Measurements from ENCODE around the gene NUP210L. TPM values are rescaled to one million over a fixed set of nuclear protein-coding genes. Genes with fewer than 3 reads are reported as not detected.

Gene NUP210L
- total RNA-seq, 2 donors from 2014 or later, result 0.14 to 0.41 TPM

DNA sequence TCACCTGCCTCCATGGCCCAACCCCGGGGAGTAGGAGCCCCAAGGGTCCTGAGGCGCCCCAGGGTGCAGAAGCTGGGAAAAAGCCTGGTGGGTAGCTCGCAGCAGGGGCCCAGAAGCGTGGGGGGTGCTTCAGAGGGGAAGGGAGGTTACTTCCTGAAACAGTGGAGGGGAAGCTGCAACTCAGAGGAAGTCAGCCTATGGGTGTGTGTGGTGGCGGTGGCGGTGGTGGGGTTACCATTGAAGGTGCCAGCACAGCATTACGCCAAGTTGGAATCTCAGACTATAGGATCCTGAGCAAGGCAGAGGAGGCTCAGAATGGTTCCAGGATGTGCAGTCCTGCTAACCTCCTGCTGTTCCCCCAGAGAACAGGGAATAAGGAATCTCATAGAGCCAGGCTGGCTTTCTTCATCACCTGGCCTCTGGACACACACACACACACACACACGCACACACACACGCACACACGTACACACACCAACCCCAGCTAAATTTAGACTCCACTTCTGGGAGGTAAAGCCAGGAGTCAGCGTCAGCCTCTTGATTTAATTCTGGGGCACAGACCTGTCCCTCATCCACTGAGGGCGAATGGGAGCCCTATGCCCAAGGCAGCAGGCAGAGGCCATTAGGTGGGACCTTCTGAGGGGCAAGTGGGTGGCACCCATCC lies 209.6 kb downstream of the NUP210L start:
- H3K4me1 ChIP-seq (ENCODE audit: control insufficient read depth in 1 of 2, low read depth in 2 of 2), result peaks cover 14 to 24% of the 10 kb centered on the region in 2 donors
- DNase-seq (ENCODE audit: low spot score), result no peak
- ATAC-seq (ENCODE audit: insufficient number of reproducible peaks, low FRiP score, low read depth), result peak; percentile 34
- H3K4me3 ChIP-seq, result peak overlapping the region; percentile 94
- peak overlapping the region; percentile 93 to 95 for H3K27ac ChIP-seq
- H3K9me3 ChIP-seq, result no peaks in the 10 kb centered on the region
- H3K36me3 ChIP-seq, result peaks cover 41% of the 10 kb centered on the region
- no peak for TF ChIP-seq CTCF (IDR thresholded peaks at IDR 0.05)
- H3K27me3 ChIP-seq (replicated peaks; ENCODE audit: insufficient read depth), result no peaks in the 10 kb centered on the region

DNA sequence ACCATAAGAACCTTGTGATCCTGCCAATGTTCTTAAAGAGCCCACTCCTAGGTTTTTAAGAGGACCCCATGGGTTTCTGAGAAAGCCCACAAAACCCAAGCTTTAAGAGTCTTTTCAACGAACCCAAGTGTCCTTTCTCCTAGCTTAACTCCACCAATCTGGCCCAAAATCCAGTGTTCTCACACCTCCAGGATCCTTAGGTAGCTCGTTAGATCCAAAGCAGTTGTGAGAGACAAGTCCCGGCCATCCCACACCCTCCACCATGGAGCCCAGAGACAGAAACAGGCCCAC lies 210.1 kb downstream of the NUP210L start:
- Histone ChIP-seq H3K27me3 (replicated peaks; ENCODE audit: insufficient read depth) (no peaks in the 10 kb centered on the region), H3K4me1 (ENCODE audit: control insufficient read depth in 1 of 2, low read depth in 2 of 2) (peaks cover 14 to 24% of the 10 kb centered on the region in 2 donors), H3K4me3 (peak overlapping the region; percentile 94), H3K36me3 (peaks cover 39% of the 10 kb centered on the region), H3K27ac (peak overlapping the region; percentile 93 to 95), H3K9me3 (no peaks in the 10 kb centered on the region)
- DNase-seq (ENCODE audit: low spot score), result no peak
- TF ChIP-seq CTCF (IDR thresholded peaks at IDR 0.05), result no peak
- ATAC-seq (ENCODE audit: insufficient number of reproducible peaks, low FRiP score, low read depth), result no peak

- Histone ChIP-seq H3K36me3 (peaks cover 41% of the 10 kb centered on the region), H3K27me3 (replicated peaks; ENCODE audit: insufficient read depth) (no peaks in the 10 kb centered on the region), H3K4me1 (ENCODE audit: control insufficient read depth in 1 of 2, low read depth in 2 of 2) (peaks cover 14 to 24% of the 10 kb centered on the region in 2 donors), H3K27ac (peak overlapping the region; percentile 93 to 95), H3K4me3 (peak overlapping the region; percentile 94), H3K9me3 (no peaks in the 10 kb centered on the region)
- ATAC-seq (ENCODE audit: insufficient number of reproducible peaks, low FRiP score, low read depth), result no peak
- TF ChIP-seq CTCF (IDR thresholded peaks at IDR 0.05), result no peak
- no peak for DNase-seq (ENCODE audit: low spot score)
Observed at GRCh38 chr1:153944005-153944826, 210.7 kb downstream of the NUP210L start.

DNA sequence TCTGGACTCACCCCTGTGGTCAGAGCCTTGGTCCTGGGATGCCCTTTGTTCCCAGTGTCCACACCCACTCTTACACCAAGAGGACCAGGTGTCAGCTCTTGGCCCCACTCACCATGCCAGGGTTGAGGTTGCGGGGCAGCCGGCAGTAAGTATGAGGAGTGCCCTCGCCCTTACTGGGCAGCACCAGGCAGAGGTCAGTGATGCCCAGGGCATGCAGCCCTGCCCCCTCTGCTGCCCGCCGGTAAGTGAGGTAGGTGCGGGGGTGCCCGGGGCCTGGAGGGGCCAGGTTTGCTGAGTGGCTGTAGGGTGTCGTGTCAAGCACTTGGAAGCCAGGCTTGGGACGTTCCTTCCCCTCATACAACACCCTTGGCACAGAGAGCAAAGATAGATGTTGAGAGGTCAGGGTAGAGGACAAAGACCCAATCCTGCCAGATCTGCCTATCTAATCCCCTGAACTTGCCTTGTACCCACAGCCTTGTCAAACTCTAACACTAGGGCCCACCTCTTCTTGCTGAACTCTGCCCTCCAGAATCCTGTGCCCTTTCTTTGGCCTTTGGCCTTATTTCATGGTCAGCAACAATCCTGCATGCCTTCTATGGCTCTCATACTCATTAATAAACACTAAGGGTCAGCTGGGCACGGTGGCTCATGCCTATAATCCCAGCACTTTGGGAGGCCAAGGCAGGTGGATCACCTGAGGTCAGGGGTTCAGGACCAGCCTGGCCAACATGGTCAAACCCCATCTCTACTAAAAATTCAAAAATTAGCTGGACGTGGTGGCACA lies 211.9 kb downstream of the NUP210L start:
- Histone ChIP-seq H3K9me3 (no peaks in the 10 kb centered on the region), H3K36me3 (peaks cover 28% of the 10 kb centered on the region), H3K4me1 (ENCODE audit: control insufficient read depth in 1 of 2, low read depth in 2 of 2) (peaks cover 14 to 24% of the 10 kb centered on the region in 2 donors), H3K27me3 (replicated peaks; ENCODE audit: insufficient read depth) (no peaks in the 10 kb centered on the region), H3K4me3 (no peak overlapping the region), H3K27ac (no peak overlapping the region)
- ATAC-seq (ENCODE audit: insufficient number of reproducible peaks, low FRiP score, low read depth) (no peak), DNase-seq (ENCODE audit: low spot score) (no peak)
- no peak for TF ChIP-seq CTCF (IDR thresholded peaks at IDR 0.05)

Other genes starting within 250 kb of the NUP210L start
- 10 to 100 TPM; 22.7 to 31.5 TPM for gene GATAD2B, start 232.1 kb downstream of the NUP210L start, total RNA-seq
- gene DENND4B, start 208.4 kb downstream of the NUP210L start, total RNA-seq, result 10 to 100 TPM; 59.0 to 82.7 TPM
- 10 to 100 TPM; 22.6 to 92.7 TPM for gene CRTC2, start 196.5 kb downstream of the NUP210L start, total RNA-seq
- 100 to 1,000 TPM; 102 to 136 TPM for gene SLC39A1, start 191.5 kb downstream of the NUP210L start, total RNA-seq
- gene CREB3L4, start 187.2 kb downstream of the NUP210L start, total RNA-seq, result 10 to 100 TPM in 1 of 2 donors, 1 to 10 TPM in 1; 3.2 to 11.1 TPM
- 100 to 1,000 TPM; 184 to 266 TPM for gene JTB, start 177.4 kb downstream of the NUP210L start, total RNA-seq
- 10 to 100 TPM; 36.0 to 48.3 TPM for gene RAB13, start 168.7 kb downstream of the NUP210L start, total RNA-seq
- gene RPS27, start 164.3 kb downstream of the NUP210L start, total RNA-seq, result 1,000 to 10,000 TPM; 1,129 to 1,416 TPM
- 100 to 1,000 TPM; 146 to 331 TPM for gene TPM3, start 37.0 kb upstream of the NUP210L start, total RNA-seq
- not detected for gene CFAP141, start 51.3 kb upstream of the NUP210L start, total RNA-seq
- gene UBAP2L, start 65.9 kb upstream of the NUP210L start, total RNA-seq, result 100 to 1,000 TPM in 1 of 2 donors, 10 to 100 TPM in 1; 92.1 to 119 TPM
- 10 to 100 TPM; 82.4 to 91.4 TPM for gene HAX1, start 117.6 kb upstream of the NUP210L start, total RNA-seq
- not detected for gene AQP10, start 166.0 kb upstream of the NUP210L start, total RNA-seq
- 100 to 1,000 TPM; 190 to 291 TPM for gene ATP8B2, start 170.5 kb upstream of the NUP210L start, total RNA-seq